GM23248 (cell line): ENCODE measurements around the gene ARHGAP19.

Experiments
- EZH2 ChIP-seq: fragments of 200-600 bp; sonication (generic); IDR thresholded peaks from 2 replicates; pipeline ENCODE4 v1.6.1; 2018; ENCODE audit warnings: antibody characterized with exemption, mild to moderate bottlenecking; ENCODE audit not compliant: insufficient read depth, poor library complexity, severe bottlenecking
- EZH2phosphoT487 ChIP-seq: fragments of 200-600 bp; sonication (generic); IDR thresholded peaks from 2 replicates; pipeline ENCODE4 v1.6.1; 2018; ENCODE audit warnings: antibody characterized with exemption, moderate library complexity, mild to moderate bottlenecking, low read depth; ENCODE audit not compliant: insufficient read depth

- TF ChIP-seq EZH2: no peak
- TF ChIP-seq EZH2phosphoT487: no peak
Observed at GRCh38 chr10:97311111-97311626, 18.7 kb upstream of the ARHGAP19 start.
